Adrenal gland (tissue), 12 donors: ENCODE data around the gene BMERB1. TPM values are rescaled to one million over a fixed set of nuclear protein-coding genes. Genes with fewer than 3 reads are reported as not detected.

Source experiments
- DNase-seq, 7 donors: peaks; one replicate each; pipeline ENCODE4 v3.0.0-alpha.2; 2019 to 2020
- H3K27ac ChIP-seq, 5 donors: fragments of 200-600 bp; sonication (generic) in 4 of 5; 1 replicate in 3 of 5; 2 replicates in 2 of 5; pipeline versions ENCODE4 v1.5.1 to v1.8.0; 2016 to 2020; ENCODE audit warnings: mild to moderate bottlenecking in 1 of 5
- H3K27me3 ChIP-seq: fragments of 200-600 bp; 2 replicates; pipeline ENCODE4 v1.8.0; 2021
- H3K36me3 ChIP-seq, 2 donors: fragments of 200-600 bp; replicated peaks in 1 of 2; 1 replicate in 1 of 2; 2 replicates in 1 of 2; pipeline versions ENCODE4 v1.5.1 to v1.8.0; 2018 to 2022
- H3K4me1 ChIP-seq, 2 donors: fragments of 200-600 bp; replicated peaks in 1 of 2; 1 replicate in 1 of 2; 2 replicates in 1 of 2; pipeline versions ENCODE4 v1.5.1 to v1.8.0; 2018 to 2021
- H3K4me3 ChIP-seq, 4 donors: fragments of 200-600 bp; sonication (generic) in 3 of 4; one replicate each; pipeline ENCODE4 v1.5.1; 2016 to 2018
- H3K9me3 ChIP-seq, 3 donors: fragments of 200-600 bp; sonication (generic) in 1 of 3; replicated peaks in 1 of 3; 1 replicate in 2 of 3; 2 replicates in 1 of 3; pipeline versions ENCODE4 v1.5.1 to v1.8.0; 2016 to 2021
- CTCF ChIP-seq, 6 experiments: fragments of 450-650 bp in 4 of 6; fragments of 200-600 bp in 2 of 6; sonication (generic) in 1 of 6; IDR thresholded peaks; 1 replicate in 5 of 6; 2 replicates in 1 of 6; pipeline versions ENCODE4 v1.5.1 to v1.8.0; 2016 to 2021; ENCODE audit warnings: antibody characterized with exemption in 6 of 6, mild to moderate bottlenecking in 2 of 6, moderate library complexity in 1 of 6
- POLR2A ChIP-seq, 2 donors: fragments of 450-650 bp; IDR thresholded peaks; one replicate each; pipeline ENCODE4 v1.6.1; 2017; ENCODE audit warnings: antibody characterized with exemption in 2 of 2, mild to moderate bottlenecking in 2 of 2, moderate library complexity in 1 of 2
- WGBS, 4 donors: extraction: QIAGEN DNeasy Blood & Tissue Kit in 2 of 4; methylation state at CpG; one replicate each; pipeline versions ENCODE4 v1.1.5 to v1.1.7; 2013 to 2017; 5-methylcytosine and 5-hydroxymethylcytosine counted together
- intact Hi-C, 2 donors: fragments of 100-400 bp; cut with DNase I; formaldehyde crosslinking; loops; one replicate each; pipeline versions ENCODE4 v1.14.1 to v1.15.0; 2022 to 2023
- polyA plus RNA-seq, 3 donors: library from polyadenylated mRNA; stranded (reverse); fragments of 200-250 nt in 2 of 3; fragments of 350-450 nt in 1 of 3; fragmentation: Illumina TruSeq in 1 of 3; extraction: RNeasy Lipid Tissue Mini Kit (QIAGEN cat#74804) in 1 of 3; gene quantifications; one replicate each; pipeline ENCODE4 v1.2.3, GENCODE V29; 2013 to 2014
- total RNA-seq, 9 donors: library from RNA; depleted of rRNA in 4 of 9; stranded (reverse); fragments of >200 nt in 4 of 9; fragments of 120-200 nt in 1 of 9; fragmentation: NEBNext Ultra II Directional in 1 of 9; extraction: Animal tissue kit (Norgen Biotek cat#: 25700) in 1 of 9; gene quantifications; one replicate each; pipeline versions ENCODE4 v1.1.0 to v1.2.4, GENCODE V29; 2013 to 2023
- donor health status: healthy with polysubstance abuse.
- donor health status: Bipolar disorder and iron deficiency.
- donor health status: DM: yes; HTN: yes; CAD: no.
- donor health status: DM: no; HTN: no; CAD: no.
- donor health status: DM: no; HTN: no; CAD: no.
- donor health status: DM: yes; HTN: yes; CAD: no.

The BMERB1 gene
- total and polyA plus RNA-seq, 12 donors, result 9.8 to 56.0 (median 18.7) TPM

- H3K27ac ChIP-seq, result no peak overlapping the region
- H3K9me3 ChIP-seq, result no peaks in the 10 kb centered on the region
- H3K4me3 ChIP-seq, result no peak overlapping the region
- intact Hi-C loops, result no loop called here
- TF ChIP-seq CTCF (IDR thresholded peaks at IDR 0.05), result no peak
- no peak for TF ChIP-seq POLR2A (IDR thresholded peaks at IDR 0.05)
- WGBS, 4 donors, result 75 to 77% (median 76%) methylated on average over 8 of the region's 8 CpGs
- no peaks in the 10 kb centered on the region for H3K27me3 ChIP-seq
- peak in 1 of 7 donors; percentile 47 for DNase-seq
- peaks cover 5 to 32% of the 10 kb centered on the region in 2 donors for H3K4me1 ChIP-seq
- H3K36me3 ChIP-seq, result no peaks in the 10 kb centered on the region
Measured at GRCh38 chr16:15492091-15492740, 57.8 kb downstream of the BMERB1 start.

GRCh38 chr16:15493466-15494180, 59.2 kb downstream of the BMERB1 start:
- intact Hi-C loops, result no loop called here
- WGBS, 4 donors, result 44 to 61% (median 58%) methylated on average over 9 of the region's 9 CpGs
- Histone ChIP-seq H3K36me3 (no peaks in the 10 kb centered on the region), H3K27me3 (no peaks in the 10 kb centered on the region), H3K27ac (peak overlapping the region in 2 of 5 donors; percentile 26 to 41), H3K4me1 (peaks cover 5 to 32% of the 10 kb centered on the region in 2 donors), H3K9me3 (no peaks in the 10 kb centered on the region), H3K4me3 (no peak overlapping the region)
- peak in 3 of 7 donors; percentile 17 to 48 (median 23) for DNase-seq
- no peak for TF ChIP-seq CTCF (IDR thresholded peaks at IDR 0.05)
- no peak for TF ChIP-seq POLR2A (IDR thresholded peaks at IDR 0.05)

GRCh38 chr16:15494236-15494635, 59.8 kb downstream of the BMERB1 start:
- H3K36me3 ChIP-seq, result no peaks in the 10 kb centered on the region
- peaks cover 1 to 27% of the 10 kb centered on the region in 2 donors for H3K4me1 ChIP-seq
- H3K27me3 ChIP-seq, result no peaks in the 10 kb centered on the region

More at GRCh38 chr16:15494236-15494635, 59.8 kb downstream of the BMERB1 start:
- H3K9me3 ChIP-seq, result no peaks in the 10 kb centered on the region
- intact Hi-C loops, result no loop called here
- peak in 2 of 7 donors; percentile 17 to 29 for DNase-seq
- 26 to 35% (median 32%) methylated on average over 4 of the region's 4 CpGs for WGBS, 4 donors
- H3K4me3 ChIP-seq, result no peak overlapping the region
- no peak for TF ChIP-seq POLR2A (IDR thresholded peaks at IDR 0.05)
- TF ChIP-seq CTCF (IDR thresholded peaks at IDR 0.05), result no peak
- peak overlapping the region in 2 of 5 donors; percentile 26 to 31 for H3K27ac ChIP-seq
